ENCODE data around the gene HDAC11. TPM values are rescaled to one million over a fixed set of nuclear protein-coding genes. Genes with fewer than 3 reads are reported as not detected.

The HDAC11 gene
- total and polyA plus RNA-seq, 4 donors, result 12.3 to 17.3 (median 15.0) TPM

GRCh38 chr3:13516760-13517135, 36.6 kb downstream of the HDAC11 start:
- ATAC-seq (ENCODE audit: insufficient read depth, low FRiP score) (no peak), DNase-seq (no peak)
- Histone ChIP-seq H3K9me3 (ENCODE audit: control insufficient read depth in 4 of 4, insufficient read depth in 3 of 4, low read length in 3 of 4) (no peaks in the 10 kb centered on the region), H3K36me3 (ENCODE audit: control insufficient read depth in 4 of 4, insufficient read depth in 4 of 4, low read length in 4 of 4) (no peaks in the 10 kb centered on the region), H3K4me3 (no peak overlapping the region), H3K27ac (ENCODE audit: low read depth in 1 of 2, low read length in 1 of 2) (no peak overlapping the region), H3K4me1 (ENCODE audit: control insufficient read depth in 5 of 5, insufficient read depth in 5 of 5, low read length in 5 of 5) (peaks cover 0 to 9% (median 0%) of the 10 kb centered on the region in 5 donors), H3K9ac (ENCODE audit: insufficient read depth in 1 of 2, low read length in 2 of 2) (no peak overlapping the region), H3K27me3 (ENCODE audit: control insufficient read depth in 3 of 3, insufficient read depth in 3 of 3, low read length in 2 of 3) (no peaks in the 10 kb centered on the region)
- no peak for TF ChIP-seq CTCF (IDR thresholded peaks at IDR 0.05; ENCODE audit: control extremely low read depth, extremely low read depth)
- 90 to 92% methylated on average over 9 of the region's 9 CpGs for WGBS, 2 donors

- H3K36me3 ChIP-seq (ENCODE audit: control insufficient read depth in 4 of 4, insufficient read depth in 4 of 4, low read length in 4 of 4), result no peaks in the 10 kb centered on the region
- no peaks in the 10 kb centered on the region for H3K9me3 ChIP-seq (ENCODE audit: control insufficient read depth in 4 of 4, insufficient read depth in 3 of 4, low read length in 3 of 4)
- DNase-seq (no peak), ATAC-seq (ENCODE audit: insufficient read depth, low FRiP score) (no peak)
- no peak overlapping the region for H3K27ac ChIP-seq (ENCODE audit: low read depth in 1 of 2, low read length in 1 of 2)
- WGBS, 2 donors, result 79 to 84% methylated on average over 18 of the region's 18 CpGs
- H3K9ac ChIP-seq (ENCODE audit: insufficient read depth in 1 of 2, low read length in 2 of 2), result no peak overlapping the region
- peaks cover 0 to 9% (median 0%) of the 10 kb centered on the region in 5 donors for H3K4me1 ChIP-seq (ENCODE audit: control insufficient read depth in 5 of 5, insufficient read depth in 5 of 5, low read length in 5 of 5)
- TF ChIP-seq CTCF (IDR thresholded peaks at IDR 0.05; ENCODE audit: control extremely low read depth, extremely low read depth), result no peak
- no peak overlapping the region for H3K4me3 ChIP-seq
- H3K27me3 ChIP-seq (ENCODE audit: control insufficient read depth in 3 of 3, insufficient read depth in 3 of 3, low read length in 2 of 3), result no peaks in the 10 kb centered on the region
These were observed 37.3 kb downstream of the HDAC11 start for GRCh38 chr3:13517253-13517977.

- peak; percentile 36 for ATAC-seq (ENCODE audit: insufficient read depth, low FRiP score)
- no peaks in the 10 kb centered on the region for H3K9me3 ChIP-seq (ENCODE audit: control insufficient read depth in 4 of 4, insufficient read depth in 3 of 4, low read length in 3 of 4)
- H3K9ac ChIP-seq (ENCODE audit: insufficient read depth in 1 of 2, low read length in 2 of 2), result no peak overlapping the region
- WGBS, 2 donors, result 77 to 91% methylated on average over 11 to 15 of the region's 15 CpGs
- TF ChIP-seq CTCF (IDR thresholded peaks at IDR 0.05; ENCODE audit: control extremely low read depth, extremely low read depth), result no peak
- no peak overlapping the region for H3K4me3 ChIP-seq
- H3K36me3 ChIP-seq (ENCODE audit: control insufficient read depth in 4 of 4, insufficient read depth in 4 of 4, low read length in 4 of 4), result no peaks in the 10 kb centered on the region
- peak; percentile 75 to 87 (median 80) for DNase-seq
- no peak overlapping the region for H3K27ac ChIP-seq (ENCODE audit: low read depth in 1 of 2, low read length in 1 of 2)
- H3K27me3 ChIP-seq (ENCODE audit: control insufficient read depth in 3 of 3, insufficient read depth in 3 of 3, low read length in 2 of 3), result no peaks in the 10 kb centered on the region
- H3K4me1 ChIP-seq (ENCODE audit: control insufficient read depth in 5 of 5, insufficient read depth in 5 of 5, low read length in 5 of 5), result peaks cover 0 to 9% (median 0%) of the 10 kb centered on the region in 5 donors
These were observed 38.4 kb downstream of the HDAC11 start for GRCh38 chr3:13518516-13518953.

Data from lung (tissue), 12 donors.